ENCODE measurements around the gene ROS1.

The ROS1 gene

DNA sequence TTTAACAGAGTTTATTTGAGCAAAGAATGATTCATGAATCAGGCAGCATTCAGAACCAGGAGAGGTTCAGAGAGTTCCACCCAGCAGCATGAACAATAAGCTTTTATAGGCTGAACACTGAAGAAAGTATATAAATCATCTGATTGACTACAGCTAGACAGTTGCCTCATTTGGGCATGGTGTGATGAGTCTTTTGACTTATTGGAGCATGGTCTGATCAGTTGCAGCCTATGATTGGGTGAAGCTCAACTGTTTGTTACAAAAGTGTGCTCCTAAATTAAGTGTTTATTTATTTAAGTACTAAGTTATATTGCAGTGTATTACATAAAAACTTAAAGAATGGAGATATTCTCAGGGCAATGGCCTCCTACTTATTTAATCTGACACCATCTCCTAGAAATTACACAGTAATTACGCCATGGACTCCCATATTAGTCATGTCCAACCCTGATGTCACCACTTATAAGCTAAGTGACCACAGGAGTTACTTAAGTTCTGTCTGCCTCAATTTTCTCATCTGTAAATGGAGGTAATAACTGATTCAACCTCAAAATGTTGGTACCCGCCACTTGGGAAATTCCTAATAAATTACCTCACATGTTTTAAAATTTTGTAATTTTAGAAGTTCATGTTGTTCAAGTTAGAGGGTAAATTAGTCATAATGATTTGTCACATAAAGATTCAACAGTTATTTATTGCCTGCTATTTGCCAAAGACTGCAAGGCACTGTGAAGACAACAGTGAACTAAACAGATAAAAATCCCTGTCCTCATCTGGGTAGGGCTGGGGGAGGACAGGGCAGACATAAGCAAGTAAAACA is 15.2 kb upstream of the ROS1 start:
- DNase-seq (ENCODE audit: low spot score) = peak; percentile 68

DNA sequence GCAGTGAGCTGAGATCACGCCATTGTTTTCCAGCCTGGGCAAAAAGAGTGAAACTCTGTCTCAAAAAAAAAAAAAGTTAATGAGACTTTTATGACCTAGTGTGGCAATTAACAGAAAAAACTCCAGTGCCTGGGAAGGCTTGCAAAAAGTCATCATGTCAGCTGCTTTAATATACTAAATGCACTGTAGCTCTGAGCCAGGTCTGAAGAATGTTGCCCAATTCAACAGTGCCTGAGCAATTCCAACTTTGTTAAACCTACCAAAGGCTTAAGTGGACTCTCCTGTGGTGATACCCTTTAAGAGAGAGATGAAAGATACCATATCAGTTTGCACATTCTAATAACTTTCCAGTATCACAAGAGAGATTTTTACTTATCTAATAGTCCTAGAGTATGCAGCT is 6.5 kb upstream of the ROS1 start:
- DNase-seq (ENCODE audit: low spot score) = no peak

DNA sequence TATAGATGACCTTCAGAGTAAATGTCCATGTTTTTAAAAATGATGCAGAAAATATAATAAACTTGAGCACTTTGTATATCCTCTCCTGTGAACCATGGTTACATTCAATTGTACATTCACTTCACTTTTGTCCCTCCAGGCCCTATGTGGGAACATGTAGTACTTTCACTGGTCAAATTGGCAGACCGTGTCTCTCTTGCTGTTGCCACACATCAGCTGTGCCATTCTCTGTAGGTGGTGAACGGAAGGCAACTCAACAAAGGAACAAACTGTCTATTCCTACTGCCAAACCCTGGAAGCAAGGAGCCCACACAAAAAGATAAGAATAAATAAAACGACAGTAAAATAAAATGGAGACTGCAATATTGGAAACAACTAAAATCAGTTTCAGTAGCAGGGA is 2.0 kb downstream of the ROS1 start:
- DNase-seq (ENCODE audit: low spot score) = no peak

DNA sequence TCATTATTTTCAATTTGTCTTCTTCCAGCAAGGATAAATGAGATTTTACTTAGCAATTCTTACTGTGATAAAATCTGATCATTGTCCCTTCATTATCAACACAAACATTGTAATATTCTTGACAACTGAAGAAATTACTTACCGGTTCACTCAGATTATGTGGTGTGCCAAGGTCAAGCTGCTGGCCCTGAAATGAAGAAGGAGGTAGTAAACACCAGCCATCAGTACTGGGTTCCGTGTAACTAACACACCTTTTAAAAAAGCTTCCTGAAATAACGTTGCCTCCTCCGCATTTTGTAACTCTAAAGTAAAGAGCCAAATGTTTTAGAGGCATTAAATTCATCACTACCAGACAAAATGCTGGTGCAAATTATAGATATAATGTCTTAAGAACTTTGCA is 7.4 kb downstream of the ROS1 start:
- no peak for DNase-seq (ENCODE audit: low spot score)

DNA sequence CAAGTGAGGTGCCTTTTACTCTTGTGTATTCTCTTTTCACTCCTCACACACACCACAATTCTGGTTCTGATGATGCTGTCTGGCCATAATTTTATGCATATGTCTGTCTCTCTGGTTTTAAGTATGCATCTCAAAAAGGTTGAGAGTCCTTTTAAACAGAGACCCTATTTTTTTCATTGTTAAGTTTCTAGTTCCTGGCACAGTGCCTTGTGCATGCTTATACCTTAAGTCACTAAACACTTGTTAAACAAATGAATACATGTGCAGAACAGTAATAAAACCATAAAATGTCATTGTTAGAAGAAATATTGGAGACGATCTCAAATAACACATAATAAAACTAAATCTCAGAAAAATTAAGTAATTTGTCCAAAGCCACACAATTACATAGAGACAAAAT is 7.9 kb downstream of the ROS1 start:
- no peak for DNase-seq (ENCODE audit: low spot score)

DNA sequence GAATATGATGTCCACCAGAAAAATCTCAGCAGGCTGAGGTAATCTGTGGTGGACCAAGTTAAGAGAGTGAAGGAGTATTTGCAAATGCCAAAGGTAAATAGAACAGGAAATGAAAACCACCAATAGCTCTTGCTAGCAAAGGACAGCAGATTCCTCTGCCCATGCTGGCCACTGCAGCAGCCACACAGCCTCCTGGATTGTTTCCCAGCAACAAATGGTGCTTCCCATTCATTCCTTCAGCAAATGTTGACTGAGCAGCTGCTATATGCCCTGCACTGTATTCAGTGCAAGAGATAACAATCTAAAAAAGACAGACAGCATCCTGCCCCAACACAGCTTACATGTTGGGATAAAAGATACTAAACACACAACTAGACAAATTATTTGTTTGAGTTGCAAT is 11.0 kb downstream of the ROS1 start:
- no peak for DNase-seq (ENCODE audit: low spot score)

DNA sequence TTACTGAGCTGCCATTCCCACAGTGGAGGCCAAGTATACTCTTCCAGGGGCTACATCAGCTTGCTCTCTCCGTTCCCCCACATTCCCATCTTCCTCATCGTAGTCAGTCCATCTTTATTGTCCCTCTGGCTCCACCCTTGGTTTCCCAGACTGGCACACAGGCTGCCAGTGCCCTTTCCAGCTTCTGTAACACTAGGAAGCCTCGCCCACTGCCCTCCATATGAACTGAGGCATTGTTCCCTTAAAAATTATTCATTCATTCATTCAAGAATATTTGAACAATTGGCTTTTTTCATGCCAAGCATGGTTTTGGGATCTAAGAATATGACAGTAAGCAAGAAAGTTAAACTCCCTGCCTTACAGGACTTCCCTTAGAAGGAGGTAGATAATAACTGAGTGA is 14.3 kb downstream of the ROS1 start:
- no peak for DNase-seq (ENCODE audit: low spot score)

DNA sequence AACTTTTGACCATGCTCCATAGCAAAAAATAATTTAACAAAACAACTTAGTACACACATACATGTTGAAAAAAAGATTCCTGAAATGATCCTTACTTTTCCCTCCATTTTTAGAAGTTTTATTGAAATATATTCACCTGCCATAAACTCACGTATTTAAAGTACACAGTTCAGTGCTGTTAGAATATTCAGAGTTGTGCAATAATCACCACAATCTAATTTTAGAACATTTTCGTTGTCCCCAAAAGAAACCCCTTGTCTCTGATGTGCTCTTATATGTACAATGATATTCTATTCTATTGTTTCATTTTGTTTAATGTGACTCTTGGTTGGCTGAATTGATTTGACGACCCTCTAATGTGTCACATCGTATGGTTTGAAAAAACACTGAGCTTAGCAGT is 15.9 kb downstream of the ROS1 start:
- no peak for DNase-seq (ENCODE audit: low spot score)

DNA sequence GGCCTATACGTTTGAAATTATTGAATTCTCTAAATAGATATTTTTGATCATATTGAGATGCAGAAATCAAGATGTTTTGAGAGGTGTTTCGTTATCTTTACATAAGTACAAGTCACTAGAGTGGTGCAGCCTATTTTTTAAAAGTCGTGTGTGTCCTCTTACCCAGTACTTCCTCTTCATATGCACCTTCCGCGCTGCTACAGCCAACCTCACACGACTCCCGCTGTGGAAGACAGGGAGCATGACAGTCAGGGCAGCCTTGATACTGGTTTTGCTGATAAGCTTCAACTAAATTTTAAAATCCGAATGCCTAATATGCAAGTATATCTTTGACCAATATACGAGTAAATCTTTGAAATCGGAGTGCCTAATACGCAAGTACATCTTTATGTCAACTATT is 16.3 kb downstream of the ROS1 start:
- no peak for DNase-seq (ENCODE audit: low spot score)

DNA sequence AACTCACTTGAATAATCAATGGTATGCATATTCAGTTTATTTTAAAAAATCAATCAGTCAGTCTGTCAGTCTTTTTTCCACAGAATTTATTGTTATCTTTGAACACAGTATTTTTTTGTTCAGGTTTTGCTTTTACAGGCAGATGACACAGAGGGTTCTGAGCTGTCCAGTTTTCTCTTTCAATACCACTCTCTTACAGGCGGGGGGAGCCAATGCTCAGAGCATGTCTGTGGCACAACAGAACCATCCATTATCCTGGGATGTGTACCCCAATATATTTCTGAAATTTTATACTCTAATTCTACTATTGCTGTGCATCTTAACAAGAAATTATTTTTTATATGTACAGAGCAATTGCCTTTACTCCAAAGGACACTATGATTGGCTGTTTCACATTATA is 21.2 kb downstream of the ROS1 start:
- peak; percentile 8 for DNase-seq (ENCODE audit: low spot score)

DNA sequence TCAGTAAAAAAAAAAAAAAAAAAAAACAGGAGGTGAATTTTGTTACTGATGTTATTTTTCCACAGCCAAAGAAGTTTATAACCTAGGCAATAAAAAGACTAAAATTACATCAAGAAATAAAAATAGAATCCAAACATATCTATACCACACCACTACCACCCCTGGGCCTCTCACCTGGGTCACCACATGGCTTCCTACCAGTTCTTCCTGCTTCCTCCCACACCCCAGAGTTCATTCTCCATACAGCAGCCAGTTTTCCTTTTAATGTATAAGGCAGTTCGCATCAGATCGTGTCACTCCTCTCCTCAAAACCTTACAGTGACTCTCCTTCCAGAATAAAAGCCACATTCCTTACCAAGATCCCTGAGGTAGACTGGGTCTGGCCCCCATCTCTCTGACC is 23.9 kb downstream of the ROS1 start:
- DNase-seq (ENCODE audit: low spot score) = no peak

DNA sequence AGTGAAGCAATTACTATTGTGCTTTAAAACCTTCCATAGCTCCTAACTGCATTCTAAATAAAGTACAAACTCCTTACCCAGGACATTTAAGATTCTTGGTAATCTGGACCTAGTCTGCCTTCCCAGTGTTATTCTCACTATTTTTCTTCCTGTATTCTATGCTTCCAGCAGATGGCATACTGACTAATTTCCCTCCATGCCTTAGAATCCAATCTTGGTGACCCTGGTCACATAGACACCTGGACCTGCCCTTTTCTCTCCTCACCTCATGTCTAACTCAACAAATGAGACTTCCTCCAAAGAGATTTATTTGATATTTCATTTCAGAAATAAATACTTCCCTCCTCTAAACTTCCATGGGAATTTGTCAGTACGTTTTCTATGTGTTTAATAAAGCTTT is 25.8 kb downstream of the ROS1 start:
- DNase-seq (ENCODE audit: low spot score) = peak; percentile 8

DNA sequence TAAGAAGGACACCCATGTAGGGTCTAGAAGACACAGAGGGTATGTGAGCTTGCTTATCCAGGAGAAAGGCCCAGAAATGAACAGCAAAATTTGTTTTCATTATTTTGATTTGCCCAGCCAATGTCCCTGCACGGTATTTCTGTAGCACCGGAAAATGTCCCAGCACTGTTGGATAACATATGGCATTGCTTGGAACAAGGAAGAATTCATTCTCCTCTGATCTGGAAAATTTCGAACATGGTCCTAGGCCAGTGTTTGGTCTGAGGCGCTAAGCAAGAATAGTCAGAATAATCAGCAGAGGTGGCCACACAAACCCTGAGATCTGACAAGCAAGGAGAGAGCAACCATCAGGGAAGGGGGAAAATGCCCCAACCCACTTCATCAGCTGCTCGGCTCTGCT is 26.6 kb downstream of the ROS1 start:
- DNase-seq (ENCODE audit: low spot score) = no peak

DNA sequence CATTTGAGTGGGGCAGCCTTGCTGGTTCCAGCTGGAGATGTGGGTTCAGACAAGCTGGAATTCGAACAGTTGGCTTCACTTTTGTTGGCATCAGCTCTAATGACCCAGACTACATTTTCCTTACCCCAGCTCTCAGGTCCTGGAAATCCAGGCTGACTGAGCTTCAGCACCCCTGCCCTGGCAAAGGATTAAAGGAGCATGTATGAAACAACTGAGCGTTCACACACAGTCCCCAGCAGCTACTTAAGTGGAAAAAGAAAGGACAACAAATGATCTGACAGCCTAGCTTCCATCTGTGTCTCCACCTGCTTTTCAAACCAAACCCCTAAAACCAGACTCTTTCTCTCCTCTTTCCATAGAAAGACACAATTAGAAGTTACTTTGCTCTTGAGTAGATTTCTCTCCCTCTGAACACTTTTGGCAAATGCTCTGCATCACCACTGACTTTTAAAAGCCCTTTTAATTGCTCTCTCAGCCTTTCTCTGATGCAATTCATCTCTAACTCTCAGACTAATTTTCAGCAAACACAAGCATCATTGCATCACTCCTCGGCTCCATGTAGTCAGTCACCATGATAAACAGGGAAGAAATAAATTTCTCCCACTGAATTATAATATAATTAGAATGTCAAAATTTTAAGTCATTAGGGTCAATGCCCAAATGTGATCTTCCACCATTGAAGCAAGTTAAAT is 28.1 kb downstream of the ROS1 start:
- no peak for DNase-seq (ENCODE audit: low spot score)

DNA sequence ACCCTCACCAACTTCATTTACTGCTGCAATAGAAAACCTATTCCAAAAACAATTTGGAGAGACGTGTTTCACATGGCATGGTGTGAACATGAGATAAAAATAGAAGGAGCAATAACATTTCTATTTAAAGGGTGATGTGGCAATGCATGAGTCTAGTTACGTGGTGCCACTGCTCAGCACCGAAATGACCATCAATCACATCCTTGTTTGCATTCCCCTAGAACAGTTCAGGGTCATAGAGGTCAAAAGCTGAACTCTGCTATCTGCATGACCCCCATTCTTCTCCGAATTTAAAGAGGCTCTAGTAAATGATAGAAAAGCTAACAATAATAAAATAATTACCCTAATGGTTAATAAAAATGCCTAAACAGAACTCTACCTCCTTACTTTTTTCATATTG is 29.5 kb downstream of the ROS1 start:
- DNase-seq (ENCODE audit: low spot score) = no peak

DNA sequence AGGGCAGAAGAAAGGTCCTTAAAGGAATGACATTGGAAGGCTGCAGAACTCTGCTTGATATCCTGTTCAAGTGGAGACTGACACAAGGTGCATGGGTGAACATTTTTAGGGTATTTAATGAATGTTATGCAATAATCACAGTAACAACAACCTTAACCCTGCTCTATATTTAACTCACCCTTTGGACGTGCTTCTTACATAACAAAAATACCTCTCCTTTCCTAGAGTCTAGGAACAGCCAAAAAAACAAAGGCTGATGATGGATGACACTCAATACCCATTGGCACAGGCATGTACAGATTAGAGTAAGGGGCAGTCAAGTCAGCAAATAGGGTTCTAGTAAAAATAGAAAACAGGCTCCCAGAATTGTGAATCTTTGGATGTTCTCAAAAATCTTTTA is 30.6 kb downstream of the ROS1 start:
- DNase-seq (ENCODE audit: low spot score) = no peak

DNA sequence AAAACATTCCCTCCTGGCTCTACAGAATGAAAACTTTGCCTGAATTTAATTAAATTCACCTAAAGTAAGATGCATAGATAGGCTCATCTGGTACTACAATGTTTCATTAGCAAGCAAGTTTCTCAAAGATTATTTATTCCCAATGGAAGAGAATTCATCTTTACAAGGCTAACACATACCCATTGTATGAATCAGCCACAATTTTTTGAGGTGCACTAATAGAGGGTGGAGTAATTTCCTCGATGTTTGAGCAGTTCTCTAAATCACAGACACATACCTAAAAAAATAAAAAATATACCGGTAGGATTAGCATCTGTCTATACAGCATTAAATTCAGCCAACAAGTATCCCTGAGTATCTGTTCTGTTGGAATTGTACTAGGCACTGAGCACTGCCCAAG is 32.7 kb downstream of the ROS1 start:
- DNase-seq (ENCODE audit: low spot score) = no peak

DNA sequence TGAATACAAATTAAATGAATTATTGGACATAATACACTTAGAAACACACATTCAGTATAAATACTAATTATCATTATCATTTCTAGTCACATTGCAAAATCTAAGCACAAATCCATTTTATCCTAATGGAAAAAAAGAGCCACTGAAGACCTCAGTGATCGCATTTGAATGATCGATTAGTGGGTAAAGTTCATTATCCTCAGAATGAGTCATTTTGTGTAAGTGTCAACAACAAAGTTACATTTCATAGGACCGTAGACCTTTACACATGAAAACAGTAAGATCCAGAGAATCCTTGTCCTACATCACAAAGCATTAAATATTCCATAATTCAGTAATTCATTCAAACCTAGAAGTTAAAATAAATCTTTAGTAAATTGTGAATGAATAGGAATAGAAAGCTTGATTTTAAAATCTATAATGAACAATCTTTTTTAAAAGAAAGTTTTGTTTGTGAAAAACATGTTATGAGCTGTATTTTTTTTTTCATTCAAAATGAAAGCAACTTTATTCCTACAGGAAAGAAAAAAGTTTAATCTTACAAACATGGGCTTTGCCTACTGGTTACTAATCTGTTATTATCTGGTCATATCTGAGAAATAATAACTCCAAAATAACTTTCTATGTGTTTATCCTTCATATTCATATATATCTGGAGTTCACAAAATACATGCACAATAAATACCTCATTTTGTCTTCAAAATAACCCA is 33.7 kb downstream of the ROS1 start:
- no peak for DNase-seq (ENCODE audit: low spot score)

DNA sequence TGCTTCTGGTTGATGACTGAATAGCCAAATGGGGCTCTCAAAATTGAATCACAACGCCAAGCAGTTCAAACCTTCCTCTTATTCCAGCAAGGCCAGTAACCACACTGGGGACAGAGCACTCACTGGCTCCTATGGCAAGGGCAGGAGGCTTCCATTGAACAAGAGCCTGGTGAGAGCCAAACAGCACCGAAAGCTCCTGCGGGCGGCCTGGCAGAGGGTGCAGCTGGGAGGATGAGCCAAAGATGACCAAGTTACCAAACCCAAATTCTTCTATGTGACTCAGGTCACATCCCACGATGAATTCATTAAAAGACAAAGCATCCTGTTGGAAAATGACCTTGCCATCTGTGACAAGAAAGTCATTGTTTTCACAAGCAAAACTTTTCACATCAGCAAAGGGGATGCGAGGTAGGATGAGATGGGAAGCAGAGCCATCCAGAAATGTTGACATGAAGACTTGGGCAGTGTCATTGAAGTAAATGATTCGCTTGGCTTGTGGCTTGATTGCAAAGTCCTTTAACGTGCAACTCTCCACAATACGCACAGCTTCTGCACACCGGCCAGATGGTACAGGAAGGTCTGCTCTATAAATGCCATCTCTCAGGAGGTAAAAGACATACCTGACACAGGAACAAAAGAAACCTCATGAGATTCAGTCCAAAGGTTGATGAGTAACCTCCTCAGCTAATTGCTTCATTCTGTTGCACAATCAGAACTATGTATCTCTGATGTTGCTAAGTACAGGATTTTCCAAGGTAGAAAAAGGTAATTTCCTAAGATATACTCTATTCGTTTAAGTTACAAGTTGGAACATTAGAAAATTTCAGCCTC is 36.3 kb downstream of the ROS1 start:
- no peak for DNase-seq (ENCODE audit: low spot score)

DNA sequence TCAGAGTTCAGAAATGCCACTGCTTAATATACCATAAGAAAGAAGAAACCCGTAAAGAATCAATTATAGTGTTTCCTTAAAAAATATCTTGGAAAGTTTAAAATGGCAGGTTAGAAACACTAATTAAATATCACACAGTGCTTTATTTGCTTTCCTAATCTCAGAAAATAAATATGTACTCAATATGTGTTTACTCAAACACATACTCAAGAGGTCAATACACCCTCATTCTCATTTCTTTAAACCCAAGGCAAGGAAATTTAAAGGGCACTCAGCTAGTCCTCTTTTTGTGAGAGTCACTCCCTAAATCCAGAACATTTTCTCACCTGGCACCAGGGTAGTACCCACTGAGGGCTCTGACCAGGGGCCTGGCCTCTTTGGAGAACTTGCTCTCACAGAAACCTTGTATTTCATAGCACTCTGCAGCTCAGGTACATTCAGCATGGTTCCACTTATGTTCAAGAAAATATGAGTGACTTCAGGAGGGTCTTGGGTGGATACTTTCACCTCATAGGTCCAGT is 38.2 kb downstream of the ROS1 start:
- no peak for DNase-seq (ENCODE audit: low spot score)

DNA sequence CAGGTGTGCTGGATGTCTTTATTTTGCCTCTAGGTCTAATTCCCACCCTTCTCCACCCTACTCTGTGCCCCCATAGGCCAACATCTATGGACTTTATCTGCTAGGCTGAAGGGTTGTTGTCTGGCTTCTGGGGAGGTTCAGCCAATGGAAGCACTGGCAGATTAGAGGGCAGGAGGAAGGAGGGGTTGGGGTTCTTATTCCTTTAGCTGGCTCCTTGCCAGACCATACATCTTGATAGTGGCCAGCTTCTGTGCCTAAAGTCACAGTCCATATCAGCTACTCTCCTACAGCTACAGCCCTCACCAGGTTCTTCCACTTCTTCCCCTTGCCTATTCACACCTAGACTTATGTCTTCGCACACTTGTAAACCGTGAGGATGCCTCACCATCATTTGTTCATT is 41.1 kb downstream of the ROS1 start:
- no peak for DNase-seq (ENCODE audit: low spot score)

DNA sequence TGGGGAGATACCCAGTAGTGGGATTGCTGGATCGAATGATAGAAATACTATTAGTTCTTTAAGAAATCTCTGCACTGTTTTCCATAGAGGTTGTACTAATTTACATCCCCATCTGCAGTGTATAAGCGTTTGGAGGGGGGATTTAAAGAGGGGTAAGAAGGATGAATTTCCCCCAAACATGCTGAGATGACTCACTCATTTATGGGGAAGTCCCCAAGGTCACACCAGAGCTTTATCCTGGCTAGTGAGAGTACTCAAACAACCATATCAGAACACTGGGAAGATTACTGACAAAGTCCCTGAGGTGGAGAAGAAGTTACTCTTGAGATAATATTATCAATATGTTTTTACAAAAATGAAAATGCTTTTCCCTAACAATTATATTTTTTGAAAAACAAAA is 44.0 kb downstream of the ROS1 start:
- no peak for DNase-seq (ENCODE audit: low spot score)
